Erythroblast (primary cell): ENCODE results near the gene WDFY2.

ENCODE experiments used
- GATA1 ChIP-seq: IDR thresholded peaks from 2 replicates; pipeline ENCODE4 v1.6.1; 2011; ENCODE audit warnings: low read depth, mild to moderate bottlenecking, control low read depth, low read length, moderate library complexity
- POLR2A ChIP-seq: IDR thresholded peaks from 2 replicates; pipeline ENCODE4 v1.6.1; 2011; ENCODE audit warnings: mild to moderate bottlenecking, low read length

DNA sequence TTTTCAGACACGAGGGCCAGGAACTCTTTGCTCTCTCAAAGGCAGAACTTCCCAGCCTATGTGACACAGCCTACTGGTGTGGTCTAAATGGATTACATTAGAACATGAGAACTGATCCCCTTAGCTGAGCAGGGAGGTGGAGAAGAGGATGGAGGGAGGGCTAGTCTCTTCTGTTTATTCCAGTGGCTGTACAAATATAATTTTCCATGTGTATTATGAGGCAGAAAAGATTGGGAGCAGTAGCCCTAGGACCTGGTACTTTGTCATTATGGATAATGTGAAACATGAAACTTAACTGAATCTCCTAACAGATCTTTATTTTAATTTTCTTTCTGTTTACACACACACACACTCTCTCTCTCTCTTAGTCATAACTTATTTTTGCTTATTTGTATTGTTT lies 82.1 kb downstream of the WDFY2 start:
- TF ChIP-seq POLR2A (no peak), GATA1 (no peak)
